HG02870 (cell line): ENCODE data around the gene TGIF1.
A peak's percentile ranks its signal among the peaks of the same experiment; 100 is the strongest.

Experiments used
- ATAC-seq: cut with Tn5 transposase; IDR thresholded peaks from one replicate; pipeline ENCODE4 v1.9.1; 2021; ENCODE audit warnings: mild to moderate bottlenecking, moderate library complexity; ENCODE audit not compliant: unreplicated experiment

Gene TGIF1

DNA sequence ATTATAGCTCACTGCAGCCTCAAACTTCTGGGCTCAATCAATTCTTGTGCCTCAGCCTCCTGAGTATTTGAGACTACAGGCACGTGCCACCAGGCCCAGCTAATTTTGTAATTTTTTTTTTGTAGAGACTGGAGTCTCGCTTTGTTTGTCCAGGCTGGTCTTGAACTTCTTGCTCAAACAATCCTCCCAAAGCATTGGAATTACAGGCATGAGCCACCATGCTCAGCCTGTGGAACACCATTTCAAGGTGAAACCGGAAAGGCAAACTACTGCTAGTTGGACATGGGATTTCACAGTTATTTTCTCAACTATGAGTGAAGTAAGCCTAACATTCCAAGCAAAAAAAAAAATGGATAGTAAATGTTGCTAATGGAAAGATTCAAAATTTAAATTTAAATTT is 20.9 kb upstream of the TGIF1 start:
- ATAC-seq: no peak

- no peak for ATAC-seq
These were observed 15.3 kb upstream of the TGIF1 start for GRCh38 chr18:3434685-3435084.

DNA sequence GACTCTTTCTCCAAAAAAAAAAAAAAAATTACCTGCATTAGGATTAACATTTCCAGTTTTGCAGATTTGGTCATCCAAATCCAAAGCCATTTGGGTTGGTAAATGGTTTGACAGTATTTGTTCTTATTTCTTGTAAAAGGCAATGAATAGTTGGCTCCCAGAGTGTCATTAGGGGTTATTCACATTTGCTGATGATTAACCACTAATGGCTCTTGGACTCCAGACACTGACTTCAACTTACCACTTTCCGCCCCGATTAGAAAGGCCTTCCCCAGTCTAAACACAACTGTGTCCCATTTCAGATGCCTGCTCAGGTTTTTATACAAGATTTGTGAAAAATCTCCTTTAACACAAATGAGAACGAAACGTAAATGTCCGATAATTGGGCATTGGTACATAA is 9.6 kb upstream of the TGIF1 start:
- ATAC-seq: no peak

DNA sequence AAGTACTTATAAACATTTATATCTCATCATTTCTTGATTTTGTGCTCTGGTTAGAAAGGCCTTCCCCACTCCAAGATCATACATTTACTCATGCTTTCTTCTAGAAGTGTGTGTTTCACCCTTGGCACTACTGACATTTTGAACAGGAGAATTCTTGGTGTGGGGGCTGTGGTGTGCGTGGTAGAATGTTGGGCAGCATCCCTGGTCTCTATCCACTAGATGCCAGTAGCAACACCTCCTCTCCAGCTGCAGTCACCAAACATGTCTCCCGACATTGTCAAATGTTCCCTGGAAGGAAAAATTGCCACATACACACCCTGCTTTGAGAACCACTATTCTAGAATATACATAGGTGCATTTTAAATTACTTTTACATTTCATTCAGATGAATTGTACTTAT is 8.7 kb upstream of the TGIF1 start:
- no peak for ATAC-seq

GRCh38 chr18:3442919-3443318 is 7.1 kb upstream of the TGIF1 start:
- no peak for ATAC-seq

DNA sequence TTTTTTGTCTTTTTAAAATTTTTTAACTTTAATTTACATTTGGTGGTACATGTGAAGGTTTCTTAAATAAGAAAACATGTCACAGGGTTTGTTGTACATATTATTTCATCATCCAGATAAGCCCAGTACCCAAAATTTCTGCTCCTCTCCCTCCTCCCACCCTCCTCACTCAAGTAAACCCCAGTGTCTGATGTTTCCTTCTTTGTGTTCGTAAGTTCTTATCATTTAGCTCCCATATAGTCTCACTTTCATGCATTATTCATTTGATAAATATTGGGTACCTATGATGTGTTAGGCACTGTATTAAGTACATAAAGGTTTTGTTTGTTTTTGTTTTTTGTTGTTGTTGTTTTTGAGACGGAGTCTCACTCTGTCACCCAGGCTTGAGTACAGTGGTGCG is 5.7 kb upstream of the TGIF1 start:
- no peak for ATAC-seq

- no peak for ATAC-seq
These were observed 5.0 kb upstream of the TGIF1 start for GRCh38 chr18:3444954-3445353.

DNA sequence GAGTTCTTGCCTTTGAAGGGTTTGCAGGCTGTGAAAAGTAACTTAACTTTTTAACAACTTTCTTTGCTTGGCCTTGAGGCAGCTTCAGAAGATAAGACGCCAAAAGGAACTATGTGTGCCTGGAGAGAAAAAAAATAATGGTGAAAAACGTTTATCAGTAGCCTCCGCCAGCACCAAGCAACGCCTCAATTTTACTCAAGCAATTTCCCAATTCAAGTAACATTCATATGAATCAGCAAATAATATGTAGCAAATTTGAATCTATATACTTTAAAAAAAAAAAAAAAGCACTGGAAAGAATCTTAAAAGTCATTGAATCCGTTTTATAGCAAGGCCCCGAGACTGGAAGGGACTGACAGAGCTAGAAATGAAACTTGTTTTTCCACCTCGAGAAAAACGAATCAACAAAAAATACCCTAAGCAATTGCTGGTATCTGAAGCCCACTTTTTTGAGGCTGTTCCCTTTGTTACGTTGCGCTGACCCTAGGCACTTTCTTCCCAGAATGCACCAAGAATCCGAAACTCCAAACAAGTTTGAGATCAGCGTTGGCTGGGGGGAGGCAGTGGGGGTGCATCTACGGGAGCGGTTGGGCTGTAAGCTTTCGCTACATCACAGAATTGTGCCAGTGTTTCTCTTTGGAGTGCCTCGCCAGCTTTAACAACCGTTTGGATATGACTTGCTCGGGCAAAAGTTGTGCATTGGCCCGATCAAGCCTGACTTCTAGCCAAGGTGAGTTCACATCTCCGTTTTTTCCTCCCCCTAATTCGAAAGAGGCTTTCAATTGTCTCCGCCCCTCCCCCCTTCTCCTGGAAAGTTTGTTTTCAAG is 2.7 kb upstream of the TGIF1 start:
- ATAC-seq: no peak

GRCh38 chr18:3447895-3448837 is 1.8 kb upstream of the TGIF1 start:
- ATAC-seq: peak; percentile 77

DNA sequence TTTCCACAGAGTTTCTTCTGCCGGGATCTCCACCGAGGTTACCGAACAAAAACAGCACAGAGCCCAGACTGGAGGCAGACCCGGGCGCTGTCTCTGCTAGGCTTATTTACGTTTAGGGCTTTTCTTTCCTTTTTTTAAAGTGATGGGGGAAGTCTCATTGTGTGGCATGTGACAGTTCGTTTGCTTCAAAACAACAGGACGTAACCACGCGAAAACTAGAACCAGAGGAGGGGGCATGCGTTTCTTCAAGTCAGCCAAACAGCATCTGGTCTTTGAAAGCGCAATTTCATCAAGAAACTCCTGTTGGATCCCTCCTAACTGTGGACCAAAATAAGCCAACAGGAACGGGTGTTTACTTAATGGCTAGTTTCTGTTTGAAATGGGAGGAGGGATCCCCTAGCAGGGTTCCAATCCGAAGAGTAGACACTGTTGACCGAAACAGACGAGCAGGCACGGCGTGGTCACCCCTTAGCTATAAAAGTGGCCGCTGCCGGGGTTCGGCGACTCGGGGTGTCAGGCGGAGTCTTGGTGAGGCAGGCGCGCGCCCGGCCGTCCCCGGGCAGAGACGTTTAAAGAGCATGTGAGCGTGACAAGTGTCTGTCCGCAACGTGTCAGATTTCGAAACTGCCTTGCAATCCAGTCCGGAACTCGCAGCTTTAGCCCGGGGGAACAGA is 997 bp upstream of the TGIF1 start:
- peak; percentile 52 for ATAC-seq

DNA sequence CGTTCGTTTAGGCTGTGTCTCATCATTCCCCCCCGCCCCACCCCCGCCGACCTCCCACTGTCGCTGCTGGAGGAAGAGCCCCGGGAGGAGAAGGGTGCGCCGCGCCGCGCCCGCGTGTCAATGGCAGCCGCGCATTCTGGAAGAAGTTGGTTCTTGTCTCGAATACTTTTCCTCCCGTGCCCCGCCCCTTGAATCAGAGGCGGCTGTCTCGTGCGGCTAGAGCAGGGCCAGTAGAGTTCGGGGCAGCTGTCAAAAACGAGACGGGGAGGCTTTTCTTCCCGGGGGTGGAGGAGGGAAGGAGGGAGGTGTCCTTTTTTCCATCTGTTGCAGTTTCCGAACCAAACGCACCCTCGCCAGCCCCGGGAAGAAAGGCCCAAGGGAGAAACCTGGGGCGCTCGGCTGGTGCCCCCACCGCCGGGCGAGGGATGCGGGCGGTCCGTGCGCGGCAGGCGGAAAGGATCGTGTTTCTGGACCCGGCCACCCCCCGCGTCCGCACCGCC is 410 bp upstream of the TGIF1 start:
- ATAC-seq: peak; percentile 3

- no peak for ATAC-seq
These were observed 819 bp downstream of the TGIF1 start for GRCh38 chr18:3450799-3451182.

GRCh38 chr18:3451183-3451988 is 1.4 kb downstream of the TGIF1 start:
- ATAC-seq: no peak

DNA sequence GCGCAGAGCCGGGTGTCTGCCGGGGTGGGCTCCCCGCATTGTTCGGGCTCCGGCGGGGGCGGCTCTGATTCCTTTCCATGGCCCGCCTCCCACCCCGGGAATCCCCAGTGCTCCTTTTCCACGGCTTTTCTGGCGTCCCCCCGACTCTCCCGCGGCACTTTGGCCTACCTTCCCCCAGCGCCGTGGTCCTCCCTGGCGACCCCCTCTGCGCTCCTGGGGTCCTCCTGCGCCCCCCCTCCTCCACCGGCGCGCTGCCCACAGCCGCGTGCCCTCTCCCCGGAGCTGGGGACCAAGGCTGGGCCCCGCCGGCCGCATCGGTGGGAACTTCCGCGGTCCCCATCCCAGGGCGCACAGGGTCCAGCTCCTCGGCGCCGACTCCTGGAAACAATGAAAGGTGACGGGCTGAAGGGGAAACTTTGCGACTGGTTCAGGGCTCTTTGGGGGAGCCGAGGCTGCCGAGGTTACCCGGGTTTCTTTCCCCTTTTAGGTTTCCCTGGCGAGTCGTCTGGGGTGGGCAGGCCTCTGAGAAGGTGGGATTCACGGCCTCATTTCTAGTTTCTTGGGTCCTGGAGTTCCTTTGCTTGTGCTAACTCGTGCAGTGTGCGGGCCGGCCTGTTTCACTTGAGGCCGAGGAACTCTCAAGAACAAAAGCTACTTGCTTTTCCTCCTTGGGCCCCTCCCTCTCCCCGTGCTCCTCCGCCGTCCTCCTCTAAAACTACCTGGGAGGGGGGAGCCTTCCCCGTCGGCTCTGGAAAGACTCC is 2.2 kb downstream of the TGIF1 start:
- ATAC-seq: no peak

DNA sequence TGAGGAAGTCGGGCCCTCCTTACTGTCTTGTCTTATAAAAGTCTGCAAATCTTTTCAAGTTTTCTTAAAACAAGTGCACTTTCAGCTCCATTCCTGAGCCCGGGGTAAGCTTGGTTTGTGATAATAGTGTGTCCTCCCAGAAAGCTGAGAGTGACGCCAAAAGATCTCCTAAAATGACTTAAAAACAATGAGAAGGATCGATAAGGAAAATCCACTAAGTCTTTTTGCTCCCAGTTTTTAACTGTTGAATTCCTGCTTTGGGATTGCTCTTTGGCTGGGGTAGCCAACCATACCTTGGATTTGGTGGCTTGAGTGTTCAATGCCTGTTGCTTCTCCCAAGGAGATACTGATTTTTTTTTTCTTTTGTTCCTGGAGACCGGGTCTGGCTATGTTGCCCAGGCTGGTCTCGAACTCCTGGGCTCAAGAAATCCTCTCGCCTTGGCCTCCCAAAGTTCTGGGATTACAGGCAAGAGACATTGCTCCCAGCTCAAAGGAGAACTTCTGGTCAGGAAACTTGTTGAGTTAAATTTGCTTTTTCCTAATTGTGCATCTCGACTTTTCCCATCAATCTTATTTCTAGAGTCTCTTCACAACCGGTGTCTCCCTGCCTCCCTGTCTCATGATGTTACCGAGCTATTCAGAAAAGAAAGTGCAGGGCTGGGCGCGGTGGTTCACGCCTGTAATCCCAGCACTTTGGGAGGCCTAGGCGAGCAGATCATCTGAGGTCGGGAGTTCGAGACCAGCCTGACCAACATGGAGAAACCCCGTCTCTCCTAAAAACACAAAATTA is 3.0 kb downstream of the TGIF1 start:
- ATAC-seq: no peak

DNA sequence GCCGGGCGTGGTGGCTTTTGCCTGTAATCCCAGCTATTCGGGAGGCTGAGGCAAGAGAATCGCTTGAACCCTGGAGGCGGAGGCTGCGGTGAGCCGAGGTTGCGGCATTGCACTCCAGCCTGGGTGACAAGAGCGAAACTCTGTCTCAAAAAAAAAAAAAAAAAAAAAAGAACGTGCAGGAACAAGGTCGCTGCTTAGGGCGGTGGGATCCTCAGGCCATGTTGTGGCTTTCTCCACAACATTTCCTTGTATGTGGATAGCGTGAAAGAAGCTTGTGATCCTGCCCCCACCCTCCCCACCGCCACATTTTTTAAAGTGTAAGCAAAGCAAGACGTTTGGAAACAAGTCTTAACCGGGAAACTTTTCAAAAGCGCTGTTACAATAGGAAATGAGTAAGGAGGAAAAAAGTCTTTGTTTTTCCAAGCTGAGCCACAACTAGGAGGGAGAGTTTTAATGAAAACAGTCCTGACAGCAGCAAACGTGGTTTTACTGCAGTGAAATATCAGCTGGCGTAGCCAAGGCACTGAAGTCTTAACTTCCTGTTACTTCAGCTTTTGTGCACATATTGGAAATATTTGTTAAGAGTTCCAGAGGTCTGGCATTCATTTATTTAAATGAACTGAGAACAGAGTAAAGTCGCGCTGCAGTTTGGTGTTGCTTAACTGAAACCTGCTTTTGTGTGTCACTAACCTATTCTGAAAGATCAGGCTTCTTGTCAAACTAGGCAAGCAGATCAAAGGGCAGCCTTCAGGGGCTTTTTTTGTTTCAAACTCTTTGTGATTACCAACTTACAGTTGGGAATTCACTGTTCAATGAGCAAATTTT is 3.8 kb downstream of the TGIF1 start:
- no peak for ATAC-seq

- ATAC-seq: no peak
These were observed 4.6 kb downstream of the TGIF1 start for GRCh38 chr18:3454365-3455089.
